HG03196 (cell line): ENCODE data around the gene ANKRD1.

ENCODE experiments used
- ATAC-seq: cut with Tn5 transposase; IDR thresholded peaks from one replicate; pipeline ENCODE4 v1.9.1; 2021; ENCODE audit not compliant: unreplicated experiment

Gene ANKRD1

DNA sequence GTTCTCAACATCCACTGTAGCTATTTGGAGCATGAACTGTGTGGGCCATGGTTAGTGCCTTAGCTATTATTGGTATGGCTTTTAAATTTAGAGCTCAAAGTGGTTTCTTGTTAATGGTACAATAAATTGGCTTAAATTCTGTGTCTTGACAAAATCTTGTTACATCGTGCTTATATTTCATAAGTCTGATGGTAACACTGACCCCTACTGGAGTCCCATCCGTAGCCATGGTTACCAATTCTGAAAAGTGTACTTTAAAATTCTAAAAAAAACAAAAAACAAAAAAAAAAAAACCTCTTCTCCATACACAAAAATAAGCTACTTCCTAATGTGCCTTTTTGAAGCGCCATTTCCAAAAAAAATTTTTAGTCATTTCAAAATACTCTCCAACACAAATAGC, 55.5 kb downstream of the ANKRD1 start:
- no peak for ATAC-seq

DNA sequence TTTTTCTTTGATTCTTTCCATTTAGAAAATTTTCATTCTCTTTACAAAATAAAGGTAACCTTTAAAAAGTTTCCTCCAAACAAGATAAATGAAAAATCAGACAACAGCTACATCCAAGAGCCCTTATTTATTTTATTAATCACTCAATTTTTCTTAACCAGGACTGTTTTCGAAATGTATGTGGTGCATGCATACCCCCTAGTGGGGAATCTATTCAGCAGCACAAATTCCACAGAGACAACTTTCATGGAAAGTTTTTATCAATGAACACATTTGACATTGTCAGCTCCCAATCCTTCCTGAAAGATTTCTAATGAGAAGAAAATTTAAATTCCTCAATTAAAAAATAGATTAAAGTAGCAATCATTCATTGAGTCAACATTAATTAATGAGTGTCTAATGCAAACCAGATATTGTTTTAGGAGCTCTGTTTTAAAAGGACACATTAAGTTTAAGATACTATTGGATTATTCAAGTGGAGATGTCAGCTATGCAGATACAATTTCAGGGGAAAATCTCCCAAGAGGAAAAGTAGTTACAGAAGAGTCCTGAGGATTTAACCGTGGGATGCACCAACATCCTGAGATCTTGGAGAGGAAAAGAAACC, 57.9 kb downstream of the ANKRD1 start:
- no peak for ATAC-seq
